Measurements from ENCODE around the gene TRMT2B.

GRCh38 chrX:100975212-100975611 is 76.7 kb downstream of the TRMT2B start:
- TF ChIP-seq ZNF274 (IDR thresholded peaks at IDR 0.05; ENCODE audit: low read depth, low read length) = no peak
- no peak for TF ChIP-seq YY1 (IDR thresholded peaks at IDR 0.05; ENCODE audit: insufficient read depth, insufficient read length)
- no peak for TF ChIP-seq SUZ12 (IDR thresholded peaks at IDR 0.05; ENCODE audit: extremely low read depth, insufficient read depth, insufficient read length)

Measured in NT2/D1 (cell line).